ENCODE data around the gene CRACDL. TPM values are rescaled to one million over a fixed set of nuclear protein-coding genes. Genes with fewer than 3 reads are reported as not detected.

CRACDL gene
- total and polyA plus RNA-seq, 2 of the 13 experiments (the other 11 are each of a cell fraction or from before 2014, with no cell fraction given): 0.15 to 0.26 TPM

DNA sequence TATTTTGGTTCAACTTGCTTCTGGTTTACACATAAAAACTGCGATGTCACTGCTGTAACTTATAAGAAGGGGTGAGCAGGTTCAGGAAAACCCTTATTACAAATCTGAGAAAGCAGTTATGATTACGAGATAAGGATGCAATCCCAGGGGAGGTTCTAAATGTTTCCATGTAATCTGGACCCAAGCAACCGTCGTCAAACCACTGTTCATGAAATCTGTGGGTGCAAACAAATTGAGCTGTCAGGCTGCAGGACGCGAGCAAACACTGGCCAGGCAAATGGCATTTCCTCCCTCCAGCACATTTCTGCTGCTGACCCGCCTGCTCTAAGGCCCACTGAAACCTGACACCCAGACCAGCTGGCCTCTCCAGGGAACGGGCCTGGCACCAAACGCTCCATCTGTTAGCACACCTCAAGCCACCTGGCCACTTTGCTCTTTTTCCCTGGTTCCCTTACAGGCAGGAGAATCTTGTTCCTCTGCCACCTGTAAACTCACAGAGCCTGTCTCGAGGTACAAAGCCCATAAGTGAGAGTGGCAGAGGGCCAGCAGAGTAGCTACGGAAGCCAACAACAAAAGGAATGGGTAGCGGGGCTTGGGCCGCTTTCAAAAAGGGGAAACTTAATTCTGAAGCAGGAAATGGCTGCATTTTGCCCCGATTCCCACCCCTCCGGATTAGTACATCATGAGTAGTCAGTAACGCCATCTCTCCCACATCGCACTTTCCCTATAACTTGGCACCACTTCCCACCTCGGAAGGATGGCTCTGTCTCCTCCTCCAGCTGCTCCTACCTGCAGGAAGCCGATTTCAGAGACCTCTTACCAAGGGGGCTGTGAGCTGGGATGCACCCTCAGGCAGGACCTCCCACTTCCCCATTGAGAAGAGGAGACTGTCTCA lies 26.5 kb downstream of the CRACDL start (continued):
- TF ChIP-seq KAT7 (CRISPR knock-in tag; IDR thresholded peaks at IDR 0.05; ENCODE audit: borderline replicate concordance) (no peak), TEAD3 (CRISPR knock-in tag; optimal IDR thresholded peaks at IDR 0.05; ENCODE audit: borderline replicate concordance) (peak; percentile 60), PPARG (CRISPR knock-in tag; conservative IDR thresholded peaks at IDR 0.05) (no peak), ZNF260 (CRISPR knock-in tag; IDR thresholded peaks at IDR 0.05; ENCODE audit: borderline replicate concordance, low read depth) (no peak), NAIF1 (CRISPR knock-in tag; IDR thresholded peaks at IDR 0.05; ENCODE audit: borderline replicate concordance) (no peak), ZNF780A (CRISPR knock-in tag; IDR thresholded peaks at IDR 0.05) (no peak), ZNF235 (CRISPR knock-in tag; IDR thresholded peaks at IDR 0.05; ENCODE audit: borderline replicate concordance) (no peak), JUNB (CRISPR knock-in tag; IDR thresholded peaks at IDR 0.05; ENCODE audit: borderline replicate concordance) (no peak), TBP (CRISPR knock-in tag; IDR thresholded peaks at IDR 0.05) (no peak), ZNF607 (CRISPR knock-in tag; IDR thresholded peaks at IDR 0.05; ENCODE audit: borderline replicate concordance) (0 out of 2 replicates have a peak, but pooled peaks have one; percentile 58), ZNF709 (CRISPR knock-in tag; IDR thresholded peaks at IDR 0.05) (no peak), ZNF138 (CRISPR knock-in tag; IDR thresholded peaks at IDR 0.05; ENCODE audit: low read depth) (no peak), CREM (IDR thresholded peaks at IDR 0.05) (no peak), CREM (CRISPR knock-in tag; IDR thresholded peaks at IDR 0.05) (no peak), ISL2 (CRISPR knock-in tag; IDR thresholded peaks at IDR 0.05) (peak; percentile 50; the same call in 1 of the 2 replicates), SOX5 (CRISPR knock-in tag; IDR thresholded peaks at IDR 0.05; ENCODE audit: borderline replicate concordance) (peak; percentile 48; the same call in 1 of the 2 replicates), PTBP1 (IDR thresholded peaks at IDR 0.05; ENCODE audit: low read depth, low read length, poor library complexity, severe bottlenecking) (no peak), KAT8 (CRISPR knock-in tag; IDR thresholded peaks at IDR 0.05) (peak; percentile 39; the same call in 1 of the 2 replicates), ZNF615 (CRISPR knock-in tag; IDR thresholded peaks at IDR 0.05; ENCODE audit: borderline replicate concordance) (no peak), RORA (CRISPR knock-in tag; IDR thresholded peaks at IDR 0.05) (no peak)
- TF ChIP-seq, protein P1, sequence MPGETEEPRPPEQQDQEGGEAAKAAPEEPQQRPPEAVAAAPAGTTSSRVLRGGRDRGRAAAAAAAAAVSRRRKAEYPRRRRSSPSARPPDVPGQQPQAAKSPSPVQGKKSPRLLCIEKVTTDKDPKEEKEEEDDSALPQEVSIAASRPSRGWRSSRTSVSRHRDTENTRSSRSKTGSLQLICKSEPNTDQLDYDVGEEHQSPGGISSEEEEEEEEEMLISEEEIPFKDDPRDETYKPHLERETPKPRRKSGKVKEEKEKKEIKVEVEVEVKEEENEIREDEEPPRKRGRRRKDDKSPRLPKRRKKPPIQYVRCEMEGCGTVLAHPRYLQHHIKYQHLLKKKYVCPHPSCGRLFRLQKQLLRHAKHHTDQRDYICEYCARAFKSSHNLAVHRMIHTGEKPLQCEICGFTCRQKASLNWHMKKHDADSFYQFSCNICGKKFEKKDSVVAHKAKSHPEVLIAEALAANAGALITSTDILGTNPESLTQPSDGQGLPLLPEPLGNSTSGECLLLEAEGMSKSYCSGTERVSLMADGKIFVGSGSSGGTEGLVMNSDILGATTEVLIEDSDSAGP (CRISPR knock-in tag; IDR thresholded peaks at IDR 0.05; ENCODE audit: borderline replicate concordance): no peak
- TF ChIP-seq, protein P2, sequence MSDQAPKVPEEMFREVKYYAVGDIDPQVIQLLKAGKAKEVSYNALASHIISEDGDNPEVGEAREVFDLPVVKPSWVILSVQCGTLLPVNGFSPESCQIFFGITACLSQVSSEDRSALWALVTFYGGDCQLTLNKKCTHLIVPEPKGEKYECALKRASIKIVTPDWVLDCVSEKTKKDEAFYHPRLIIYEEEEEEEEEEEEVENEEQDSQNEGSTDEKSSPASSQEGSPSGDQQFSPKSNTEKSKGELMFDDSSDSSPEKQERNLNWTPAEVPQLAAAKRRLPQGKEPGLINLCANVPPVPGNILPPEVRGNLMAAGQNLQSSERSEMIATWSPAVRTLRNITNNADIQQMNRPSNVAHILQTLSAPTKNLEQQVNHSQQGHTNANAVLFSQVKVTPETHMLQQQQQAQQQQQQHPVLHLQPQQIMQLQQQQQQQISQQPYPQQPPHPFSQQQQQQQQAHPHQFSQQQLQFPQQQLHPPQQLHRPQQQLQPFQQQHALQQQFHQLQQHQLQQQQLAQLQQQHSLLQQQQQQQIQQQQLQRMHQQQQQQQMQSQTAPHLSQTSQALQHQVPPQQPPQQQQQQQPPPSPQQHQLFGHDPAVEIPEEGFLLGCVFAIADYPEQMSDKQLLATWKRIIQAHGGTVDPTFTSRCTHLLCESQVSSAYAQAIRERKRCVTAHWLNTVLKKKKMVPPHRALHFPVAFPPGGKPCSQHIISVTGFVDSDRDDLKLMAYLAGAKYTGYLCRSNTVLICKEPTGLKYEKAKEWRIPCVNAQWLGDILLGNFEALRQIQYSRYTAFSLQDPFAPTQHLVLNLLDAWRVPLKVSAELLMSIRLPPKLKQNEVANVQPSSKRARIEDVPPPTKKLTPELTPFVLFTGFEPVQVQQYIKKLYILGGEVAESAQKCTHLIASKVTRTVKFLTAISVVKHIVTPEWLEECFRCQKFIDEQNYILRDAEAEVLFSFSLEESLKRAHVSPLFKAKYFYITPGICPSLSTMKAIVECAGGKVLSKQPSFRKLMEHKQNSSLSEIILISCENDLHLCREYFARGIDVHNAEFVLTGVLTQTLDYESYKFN (CRISPR knock-in tag; conservative IDR thresholded peaks at IDR 0.05): peak; percentile 61
